Astrocyte of the spinal cord (primary cell): ENCODE data around the gene MTA1.

Source experiments
- DNase-seq: peaks from one replicate; pipeline ENCODE4 v3.0.0; 2011; ENCODE audit warnings: low read depth, low spot score
- H3K4me3 ChIP-seq: 2 replicates; pipeline ENCODE4 v1.5.1; 2011; ENCODE audit warnings: low read depth, mild to moderate bottlenecking, low read length, moderate library complexity
- in situ Hi-C: cut with HindIII; loops from 2 replicates; pipeline ENCODE4 v1.10.0; 2017; ENCODE audit warnings: low sequenced_read_pairs
- TF ChIP-seq, protein P1 (sequence below): IDR thresholded peaks from 2 replicates; pipeline ENCODE4 v1.5.1; 2012; ENCODE audit warnings: low read depth, mild to moderate bottlenecking, low read length, inconsistent platforms

Gene MTA1

DNA sequence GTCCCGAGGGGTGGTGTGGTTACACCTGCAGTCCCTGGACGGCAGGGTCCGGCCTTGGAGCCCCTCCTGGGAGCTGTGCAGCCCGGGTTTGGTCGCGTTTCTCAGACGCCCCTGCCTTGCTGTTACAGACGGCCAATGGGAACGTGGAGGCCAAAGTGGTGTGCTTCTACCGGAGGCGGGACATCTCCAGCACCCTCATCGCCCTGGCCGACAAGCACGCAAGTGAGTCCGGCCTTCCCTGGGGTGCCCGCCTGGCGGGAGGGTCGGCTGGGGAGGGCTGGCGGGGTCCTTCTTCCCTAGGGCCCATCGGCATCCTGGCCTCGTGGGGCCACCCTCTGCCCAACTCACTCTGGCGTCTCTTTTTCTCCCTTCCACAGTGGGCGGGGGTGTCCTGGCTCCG, 25.7 kb downstream of the MTA1 start:
- no peak for DNase-seq
- in situ Hi-C loops: no loop called here
- TF ChIP-seq, protein P1, sequence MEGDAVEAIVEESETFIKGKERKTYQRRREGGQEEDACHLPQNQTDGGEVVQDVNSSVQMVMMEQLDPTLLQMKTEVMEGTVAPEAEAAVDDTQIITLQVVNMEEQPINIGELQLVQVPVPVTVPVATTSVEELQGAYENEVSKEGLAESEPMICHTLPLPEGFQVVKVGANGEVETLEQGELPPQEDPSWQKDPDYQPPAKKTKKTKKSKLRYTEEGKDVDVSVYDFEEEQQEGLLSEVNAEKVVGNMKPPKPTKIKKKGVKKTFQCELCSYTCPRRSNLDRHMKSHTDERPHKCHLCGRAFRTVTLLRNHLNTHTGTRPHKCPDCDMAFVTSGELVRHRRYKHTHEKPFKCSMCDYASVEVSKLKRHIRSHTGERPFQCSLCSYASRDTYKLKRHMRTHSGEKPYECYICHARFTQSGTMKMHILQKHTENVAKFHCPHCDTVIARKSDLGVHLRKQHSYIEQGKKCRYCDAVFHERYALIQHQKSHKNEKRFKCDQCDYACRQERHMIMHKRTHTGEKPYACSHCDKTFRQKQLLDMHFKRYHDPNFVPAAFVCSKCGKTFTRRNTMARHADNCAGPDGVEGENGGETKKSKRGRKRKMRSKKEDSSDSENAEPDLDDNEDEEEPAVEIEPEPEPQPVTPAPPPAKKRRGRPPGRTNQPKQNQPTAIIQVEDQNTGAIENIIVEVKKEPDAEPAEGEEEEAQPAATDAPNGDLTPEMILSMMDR: no peak
- H3K4me3 ChIP-seq: no peak overlapping the region

DNA sequence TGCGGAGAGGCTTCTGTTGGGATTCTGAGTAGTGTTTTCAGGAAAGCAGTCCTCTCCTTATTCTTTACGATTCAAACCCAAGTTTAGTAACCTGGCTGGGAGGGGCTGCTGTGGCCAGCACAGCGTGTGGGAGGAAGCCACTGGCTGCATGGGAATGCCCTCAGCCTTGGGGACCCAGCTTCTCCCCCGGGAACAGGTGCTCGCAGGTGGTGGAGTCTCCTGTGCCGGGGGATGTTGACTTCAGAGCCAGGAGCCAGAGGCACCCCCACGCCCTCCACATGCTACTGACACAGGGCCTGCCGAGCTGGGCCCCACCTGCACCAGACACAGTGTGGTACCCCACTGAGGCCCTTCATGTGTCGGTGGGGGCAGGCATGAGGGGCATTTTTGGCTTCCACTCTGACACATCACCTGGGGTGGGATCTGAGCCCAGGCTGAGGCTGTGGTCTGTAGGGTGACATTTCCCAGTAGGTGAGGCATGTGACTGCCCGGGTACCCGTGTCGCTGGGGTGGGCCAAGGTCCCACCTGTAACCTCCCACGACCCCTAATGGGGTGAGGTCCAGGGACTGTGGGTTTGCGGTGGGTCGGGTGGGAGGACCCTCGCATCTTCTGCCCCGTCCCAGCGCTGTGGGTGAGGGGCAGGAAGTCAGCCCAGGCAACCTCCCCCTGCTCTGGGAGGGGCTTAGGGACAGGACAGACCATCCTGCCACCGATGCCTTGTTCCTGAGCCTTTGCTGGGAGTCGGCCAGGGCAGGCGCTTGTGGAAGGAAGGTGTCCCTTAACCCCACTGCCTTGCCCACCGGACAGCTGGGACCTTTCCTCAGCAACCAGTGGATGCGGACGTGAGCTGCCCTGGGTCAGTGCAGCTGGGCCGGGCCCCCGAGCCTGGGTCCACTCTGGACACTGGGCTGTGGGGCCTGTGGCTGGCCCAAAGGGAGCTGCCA, 26.5 kb downstream of the MTA1 start:
- DNase-seq: no peak
- H3K4me3 ChIP-seq: no peak overlapping the region
- TF ChIP-seq, protein P1: no peak
- in situ Hi-C loops: no loop called here

DNA sequence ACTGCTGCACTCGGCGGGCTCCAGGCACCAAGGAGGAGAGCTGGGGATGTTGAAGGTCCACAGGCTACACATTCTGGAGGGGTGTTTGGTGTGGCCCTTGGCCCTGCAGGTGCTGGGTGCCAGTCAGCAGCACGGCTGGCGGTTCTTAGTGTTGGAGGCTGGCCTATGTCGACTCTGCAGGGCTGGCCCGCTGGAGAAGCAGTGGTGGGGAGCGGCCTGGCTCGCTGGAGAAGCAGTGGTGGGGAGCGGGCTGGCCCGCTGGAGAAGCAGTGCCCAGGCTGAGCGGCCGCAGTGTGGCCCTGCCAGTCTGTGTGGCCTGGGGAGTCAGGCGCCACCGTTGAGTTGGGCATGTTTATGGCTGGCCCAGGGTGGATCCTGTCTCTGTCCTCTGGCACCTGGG, 27.3 kb downstream of the MTA1 start:
- DNase-seq: no peak
- H3K4me3 ChIP-seq: no peak overlapping the region
- TF ChIP-seq, protein P1: no peak
- in situ Hi-C loops: no loop called here

DNA sequence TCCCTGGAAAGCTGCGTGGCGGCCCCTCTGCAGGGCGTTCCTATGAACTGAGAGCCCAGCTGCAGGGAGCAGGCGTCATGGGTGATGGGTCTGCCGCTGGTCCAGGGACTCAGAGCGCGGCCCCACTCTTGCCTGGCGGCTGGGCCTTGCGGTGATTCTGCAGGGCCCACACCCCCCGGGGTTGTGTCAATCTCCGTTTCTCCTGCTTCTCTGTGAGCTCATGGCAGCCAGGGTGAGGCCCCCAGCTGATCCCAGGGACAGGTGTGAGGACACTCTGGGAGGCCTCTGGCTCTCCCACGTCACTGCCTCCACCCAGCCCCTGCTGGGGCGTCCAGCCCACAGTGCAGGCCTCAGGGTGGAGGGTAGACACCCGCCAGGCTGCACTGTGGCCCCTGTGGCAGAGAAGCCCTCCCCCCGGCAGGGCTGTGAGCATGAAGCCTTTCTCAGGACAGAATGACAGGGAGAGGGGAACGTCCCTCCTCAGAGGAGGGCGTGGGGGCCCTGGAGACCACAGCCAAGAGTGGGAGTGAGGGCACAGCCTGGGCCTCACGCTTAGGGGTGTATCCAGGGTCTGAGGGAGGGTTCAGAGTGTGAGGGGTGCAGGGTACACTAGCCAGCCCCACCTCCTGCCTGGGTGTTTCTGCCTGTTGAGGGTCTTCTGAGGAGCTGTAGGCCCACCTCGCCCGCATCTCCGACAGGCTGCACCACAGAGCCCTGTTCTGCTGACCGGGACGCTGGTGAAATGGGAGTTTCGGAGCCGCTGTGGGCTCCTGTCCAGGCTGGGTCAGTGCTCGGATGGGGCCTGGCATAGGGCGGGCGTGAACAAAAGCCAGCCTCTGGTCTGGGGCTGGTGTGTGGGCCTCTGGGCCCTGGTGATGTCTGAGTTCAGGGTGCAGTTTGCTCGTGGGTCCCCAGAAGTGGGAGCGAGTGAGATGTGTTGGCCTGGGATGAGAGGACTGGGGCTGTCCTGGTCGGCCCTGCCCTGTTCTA, 28.3 kb downstream of the MTA1 start:
- H3K4me3 ChIP-seq: no peak overlapping the region
- no peak for DNase-seq
- in situ Hi-C loops: no loop called here
- TF ChIP-seq, protein P1: no peak

DNA sequence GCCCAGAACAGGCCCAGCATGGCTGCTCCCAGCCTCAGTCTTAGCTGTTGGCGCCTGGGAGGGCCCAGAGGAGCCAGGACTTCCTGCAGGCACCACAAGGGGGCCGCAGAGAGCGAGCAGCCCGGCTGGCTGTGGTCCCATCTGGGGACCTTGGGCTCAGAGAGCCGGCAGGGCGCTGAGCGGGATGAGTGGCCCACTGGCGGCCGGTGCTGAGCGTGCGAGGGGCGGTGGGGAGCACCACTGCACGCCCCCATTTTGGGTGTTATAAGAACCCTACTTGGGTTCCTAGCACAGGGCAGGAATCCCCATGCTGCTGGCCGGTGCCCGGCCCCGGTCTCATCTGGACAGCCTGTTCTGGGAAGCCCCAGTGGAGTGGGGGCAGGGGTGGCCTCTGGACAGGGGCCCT, 29.1 kb downstream of the MTA1 start:
- no peak overlapping the region for H3K4me3 ChIP-seq
- TF ChIP-seq, protein P1: peak; percentile 96
- DNase-seq: peak; percentile 59
- in situ Hi-C loops: no loop called here
